IPS-NIHi11 (cell line): ENCODE measurements around the gene ZSCAN26.

Source experiments
- DNase-seq: peaks from one replicate; pipeline ENCODE4 v3.0.0; 2012; ENCODE audit warnings: mixed read lengths, low spot score

ZSCAN26 gene

DNA sequence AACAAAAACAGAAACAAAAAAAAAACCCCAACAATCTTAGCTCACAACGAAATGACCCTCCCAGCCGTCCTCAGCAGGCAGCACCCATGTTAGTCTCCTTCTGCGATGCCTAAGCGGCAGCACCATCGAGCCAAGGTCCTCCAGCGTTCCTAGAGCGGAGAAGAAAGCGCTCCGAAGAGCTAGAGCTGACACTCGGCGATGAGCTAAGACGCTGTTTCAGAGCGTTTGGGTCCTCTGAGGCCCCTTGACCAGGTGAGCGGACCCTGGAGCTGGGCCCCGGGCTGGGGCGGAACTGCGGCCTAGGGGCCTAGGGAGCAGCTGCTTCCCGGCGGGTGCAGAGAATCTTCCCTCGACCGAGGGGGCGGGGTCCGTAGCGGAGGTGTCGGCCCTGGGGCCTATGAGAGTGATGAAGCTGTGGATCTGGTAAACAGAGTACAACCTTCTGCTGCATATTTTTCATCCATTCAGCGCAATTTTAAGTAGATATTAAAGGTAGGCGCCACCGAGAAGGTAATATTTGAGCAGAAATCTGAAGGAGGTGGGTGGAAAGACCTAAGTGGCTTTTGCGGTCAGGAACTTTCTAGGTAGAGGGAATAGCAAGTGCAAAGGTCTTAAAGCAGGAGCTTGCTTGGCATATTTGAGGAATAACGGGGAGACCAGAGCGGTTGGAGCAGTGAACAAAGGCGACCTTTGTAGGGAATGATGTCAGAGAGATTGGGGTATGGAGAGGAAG, at the start of gene ZSCAN26:
Gene ZSCAN26 (plus strand): TSS at position 182 of the 733 bp plus-strand sequence. CDS start 4,777 bp downstream, outside the sequence.
- peak; percentile 84 for DNase-seq

- DNase-seq: no peak
Measured at GRCh38 chr6:28217890-28218289, 49.1 kb upstream of the ZSCAN26 start.

DNA sequence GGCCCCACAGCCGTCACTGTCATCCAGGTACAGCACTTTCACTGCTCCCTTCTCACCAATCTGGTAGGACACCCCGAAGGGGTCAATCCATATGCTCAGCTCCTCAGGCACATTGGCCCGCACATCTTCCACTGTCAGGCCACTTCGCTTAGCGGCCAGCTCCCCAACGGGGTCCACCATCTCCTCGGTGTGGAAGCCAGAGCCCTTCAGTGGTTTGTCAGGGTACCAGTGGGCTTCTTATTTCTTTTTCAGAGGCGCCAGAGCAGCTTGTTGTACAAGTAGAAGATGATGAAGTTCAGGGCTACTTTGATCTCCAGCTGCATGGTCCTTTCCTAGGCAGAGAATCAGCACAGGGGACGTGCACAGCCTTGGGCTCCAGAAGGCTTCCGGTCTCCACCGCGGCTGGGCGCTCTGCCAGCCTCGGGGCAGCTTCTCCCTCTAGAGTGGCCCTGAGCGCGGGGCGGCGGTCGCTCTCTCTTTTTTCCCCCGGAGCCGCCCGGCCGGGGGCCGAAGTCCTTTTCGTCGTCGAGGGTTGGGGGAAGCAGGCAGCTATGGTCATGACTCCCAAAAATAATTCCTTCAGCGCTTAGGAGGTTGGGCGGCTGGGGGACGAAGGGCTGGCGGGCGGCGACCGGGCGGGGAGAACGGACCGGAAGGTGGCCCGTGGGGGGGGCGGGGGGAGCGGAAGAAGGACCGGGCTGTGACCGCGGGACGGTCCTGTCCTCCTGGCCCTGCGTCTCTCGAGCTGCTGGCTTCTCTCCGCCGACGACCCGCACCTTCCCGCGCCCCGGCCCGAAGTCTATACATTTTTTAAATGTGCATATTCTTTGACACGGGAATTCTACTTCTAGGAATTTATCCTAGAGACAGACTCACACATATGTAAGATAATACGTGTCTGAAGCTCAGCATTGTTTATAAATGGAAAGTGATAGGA, 48.4 kb upstream of the ZSCAN26 start:
- peak; percentile 73 for DNase-seq

DNA sequence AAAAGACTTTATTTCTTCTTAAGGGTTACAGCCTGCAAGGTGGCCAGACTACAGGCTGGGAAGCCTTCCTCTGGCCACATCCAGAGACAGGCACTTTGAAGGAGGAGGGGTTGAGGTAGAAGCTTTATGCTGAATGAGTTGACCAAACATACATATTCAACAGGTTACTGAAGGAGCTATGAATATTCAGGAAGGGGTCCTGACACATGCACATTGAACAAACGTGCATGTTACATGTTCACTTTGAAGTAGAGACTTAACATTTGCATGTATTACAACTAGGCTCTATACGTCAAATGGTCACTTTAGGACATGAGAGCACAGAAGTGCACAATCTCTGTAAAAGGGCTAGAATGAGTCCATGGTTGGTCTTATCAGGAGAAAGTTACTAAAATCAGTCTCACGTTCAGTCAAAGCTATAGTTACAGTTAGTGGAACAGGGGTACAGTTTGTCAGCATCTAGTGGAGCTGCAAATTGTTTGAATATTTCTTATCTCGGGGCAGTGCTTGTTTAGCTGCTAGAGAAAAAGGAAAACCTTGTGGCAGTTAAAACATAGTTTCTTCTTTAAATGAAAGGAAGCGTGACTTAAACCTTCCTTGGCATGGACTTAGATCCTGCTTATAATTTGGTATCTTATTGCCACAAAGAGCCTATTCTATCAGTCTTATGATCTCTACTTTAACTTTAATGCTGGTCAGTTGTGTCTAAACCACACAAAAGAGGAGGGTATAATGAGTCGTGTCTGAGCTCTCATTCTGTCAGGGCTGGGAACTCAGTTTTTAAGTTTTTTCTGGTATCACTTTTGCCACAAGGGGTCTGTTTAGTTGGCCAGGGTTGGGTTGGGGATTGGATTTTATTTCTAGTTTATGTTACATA, 46.4 kb upstream of the ZSCAN26 start:
- DNase-seq: no peak

GRCh38 chr6:28224131-28225055, 42.5 kb upstream of the ZSCAN26 start:
- no peak for DNase-seq

DNA sequence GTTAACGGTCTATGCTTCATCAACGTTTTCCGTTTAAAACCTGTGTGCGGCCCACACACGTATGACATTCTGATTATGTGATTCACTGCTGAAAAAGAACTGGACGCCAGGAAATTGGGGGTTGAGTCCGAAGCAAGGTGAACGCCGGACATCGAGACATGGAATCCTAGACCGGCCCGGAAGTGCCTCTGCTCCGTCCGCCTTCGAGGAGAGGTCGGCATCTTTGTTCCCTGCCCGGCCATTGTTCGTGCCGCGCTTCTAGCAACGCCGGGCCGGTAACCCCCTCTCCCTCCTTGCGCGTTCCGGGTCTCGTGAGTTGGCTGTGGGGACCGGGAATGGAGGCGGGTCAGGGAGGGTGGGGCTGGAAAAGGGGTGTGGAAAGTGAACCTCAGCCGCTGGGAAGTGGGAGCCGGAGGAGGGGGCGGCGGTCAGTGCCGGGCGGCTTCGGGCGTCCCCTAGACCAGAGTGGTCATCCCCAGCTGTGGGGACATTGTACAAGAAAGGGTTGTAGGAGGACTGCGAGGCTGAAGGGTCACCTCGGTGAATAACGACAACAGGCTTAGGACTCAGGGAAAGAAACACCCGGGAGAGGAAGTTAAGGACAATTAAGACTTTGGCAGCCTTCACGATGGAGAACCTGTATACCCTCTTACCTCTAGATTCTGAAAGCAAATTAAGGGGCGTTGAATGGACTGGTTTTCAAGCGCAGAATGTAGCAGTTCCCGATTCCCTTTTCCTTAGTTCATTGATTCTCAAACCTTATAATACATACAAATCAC, 41.7 kb upstream of the ZSCAN26 start, which contains the start of gene ZSCAN9:
Gene ZSCAN9 (plus strand): TSS at position 220 of the 779 bp plus-strand sequence. CDS start 1,810 bp downstream, outside the sequence.
- DNase-seq: peak; percentile 85

DNA sequence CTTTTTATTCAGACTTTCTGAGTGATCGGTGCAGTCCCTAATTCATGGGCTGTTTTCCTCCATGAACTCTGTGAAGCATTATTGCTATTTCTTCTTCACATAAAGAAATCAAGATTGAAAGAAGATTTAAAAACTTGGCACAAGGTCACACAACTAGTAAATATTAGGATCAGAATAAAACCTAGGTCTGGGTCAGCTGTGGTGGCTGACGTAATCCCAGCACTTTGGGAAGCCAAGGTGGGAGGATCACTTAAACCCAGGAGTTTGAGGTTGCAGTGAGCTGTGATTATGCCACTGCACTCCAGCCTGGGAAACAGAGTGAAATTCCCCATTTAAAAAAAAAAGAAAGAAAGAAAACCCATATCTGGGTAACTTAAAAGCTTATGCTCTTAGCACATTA, 40.5 kb upstream of the ZSCAN26 start:
- no peak for DNase-seq

DNA sequence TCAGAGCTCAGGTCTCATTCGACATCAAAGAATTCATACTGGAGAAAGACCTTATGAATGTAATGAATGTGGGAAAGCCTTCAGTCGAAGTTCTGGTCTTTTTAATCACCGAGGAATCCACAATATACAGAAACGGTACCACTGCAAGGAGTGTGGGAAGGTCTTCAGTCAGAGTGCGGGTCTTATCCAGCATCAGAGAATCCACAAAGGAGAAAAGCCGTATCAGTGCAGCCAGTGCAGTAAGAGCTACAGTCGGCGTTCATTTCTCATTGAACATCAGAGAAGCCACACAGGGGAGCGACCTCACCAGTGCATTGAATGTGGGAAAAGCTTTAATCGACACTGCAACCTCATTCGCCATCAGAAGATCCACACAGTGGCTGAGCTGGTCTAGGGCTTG, 34.2 kb upstream of the ZSCAN26 start:
- DNase-seq: no peak

DNA sequence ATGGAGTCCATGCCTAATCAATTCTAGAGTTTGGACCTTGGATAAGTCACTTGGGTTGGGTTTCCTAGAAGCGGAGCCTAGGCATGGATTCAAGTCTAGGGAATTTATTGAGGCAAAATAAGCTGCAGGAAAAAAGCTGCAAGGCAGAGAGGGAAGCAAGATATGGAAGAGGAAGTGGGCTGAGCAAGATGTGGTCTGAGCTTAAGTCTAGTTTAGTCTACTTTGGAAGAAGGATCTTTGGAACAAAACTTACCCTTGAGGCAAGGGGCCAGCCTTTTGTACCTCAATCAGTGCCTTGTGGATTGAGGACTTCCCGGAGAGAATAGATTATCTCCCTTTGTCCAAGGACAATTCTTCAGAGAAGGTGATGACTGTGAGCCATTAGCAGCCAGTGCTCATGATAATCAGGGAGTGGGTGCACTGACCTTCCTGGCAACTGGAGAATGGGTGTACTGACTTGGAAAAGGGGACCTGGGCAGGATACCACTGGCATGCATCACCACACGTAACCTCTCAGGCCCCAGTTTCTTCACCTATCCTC, 31.0 kb upstream of the ZSCAN26 start:
- DNase-seq: no peak

DNA sequence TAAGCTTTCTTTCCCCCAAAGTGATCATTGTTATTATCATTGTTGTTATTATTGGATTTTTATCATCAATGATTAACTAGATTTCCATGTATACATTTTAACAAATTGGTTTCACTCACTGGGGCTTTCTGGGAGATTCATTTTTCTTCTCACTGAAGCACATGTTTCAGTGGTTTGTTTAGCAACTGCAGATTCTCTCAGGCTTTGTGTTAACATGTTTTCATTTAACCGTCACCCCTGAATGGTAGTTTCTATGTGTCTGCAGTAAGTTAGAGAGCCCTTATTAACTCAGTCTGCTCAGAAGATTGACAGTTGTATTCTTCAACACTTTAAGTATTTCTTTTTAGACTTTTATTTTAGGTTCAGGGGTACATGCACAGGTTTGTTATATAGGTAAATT, 27.3 kb upstream of the ZSCAN26 start:
- no peak for DNase-seq

DNA sequence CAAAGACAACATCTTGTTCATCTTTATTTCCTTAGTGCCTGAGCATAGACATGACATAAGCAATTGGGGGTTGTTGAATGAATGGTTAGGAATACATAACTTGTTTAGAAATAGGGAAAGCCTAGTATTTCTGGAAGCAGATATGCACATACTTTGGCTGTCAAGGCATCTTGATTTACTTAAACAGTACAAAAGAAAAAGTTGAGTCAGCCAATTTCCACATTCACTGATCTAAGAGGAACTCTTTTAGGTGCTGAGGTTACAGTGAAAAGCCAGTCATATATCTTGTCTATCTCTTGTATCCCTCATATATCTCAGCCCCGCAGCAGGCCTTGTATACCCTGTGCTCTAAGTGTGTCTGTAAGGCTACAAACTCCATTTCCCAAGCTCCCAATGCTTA, 26.5 kb upstream of the ZSCAN26 start:
- DNase-seq: no peak

GRCh38 chr6:28243946-28244345, 23.0 kb upstream of the ZSCAN26 start:
- DNase-seq: no peak

DNA sequence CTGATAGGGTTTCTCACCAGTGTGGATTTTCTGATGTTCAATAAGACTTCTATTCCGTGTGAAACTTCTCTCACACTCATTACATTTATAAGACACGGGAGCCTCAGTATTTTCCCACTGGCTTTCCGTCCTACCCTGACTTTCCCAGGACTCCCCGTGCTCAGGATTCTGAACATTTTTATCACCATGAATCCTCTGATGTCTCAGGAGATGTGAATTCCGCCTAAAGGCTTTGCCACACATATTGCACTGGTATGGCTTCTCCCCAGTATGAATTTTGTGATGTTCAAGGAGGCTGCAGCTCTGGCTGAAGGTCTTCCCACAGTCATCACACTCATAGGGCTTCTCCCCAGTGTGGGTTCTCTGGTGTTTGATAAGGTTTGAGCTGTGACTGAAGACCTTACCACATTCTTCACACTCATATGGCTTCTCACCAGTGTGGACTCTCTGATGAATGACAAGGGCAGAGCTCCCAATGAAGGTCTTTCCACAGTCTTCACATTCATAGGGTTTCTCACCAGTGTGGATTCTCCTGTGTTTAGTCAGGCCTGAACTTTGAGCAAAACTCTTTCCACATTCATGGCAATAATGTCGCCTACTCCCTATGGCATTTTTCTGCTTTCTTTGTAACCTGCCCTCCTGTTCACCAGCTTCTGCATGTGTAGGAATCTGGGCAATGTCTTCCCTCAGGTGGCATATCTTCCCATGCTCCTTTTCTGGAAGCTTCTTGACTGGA, 21.6 kb upstream of the ZSCAN26 start:
- no peak for DNase-seq

GRCh38 chr6:28248916-28249315, 18.0 kb upstream of the ZSCAN26 start:
- no peak for DNase-seq

DNA sequence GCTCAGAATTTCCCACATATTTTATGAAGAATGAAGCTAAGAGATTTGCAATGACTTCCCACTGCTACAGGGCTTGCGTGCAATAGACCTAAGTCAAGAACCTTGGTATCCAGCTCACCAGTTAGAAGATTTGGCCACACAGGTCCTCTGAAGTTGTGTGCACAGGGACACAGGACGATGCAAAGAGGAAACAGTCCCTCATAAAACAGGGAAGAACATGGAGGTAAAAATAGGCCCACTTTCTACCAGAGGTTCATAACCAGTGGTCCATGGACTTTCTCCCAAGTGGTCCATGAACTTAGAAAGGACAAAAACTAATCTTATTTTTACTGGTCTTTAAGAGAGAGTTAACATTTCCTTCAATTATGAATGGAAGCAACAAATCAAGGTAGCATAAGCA, 16.2 kb upstream of the ZSCAN26 start:
- no peak for DNase-seq

GRCh38 chr6:28251661-28252008, 15.3 kb upstream of the ZSCAN26 start:
- DNase-seq: peak; percentile 34

DNA sequence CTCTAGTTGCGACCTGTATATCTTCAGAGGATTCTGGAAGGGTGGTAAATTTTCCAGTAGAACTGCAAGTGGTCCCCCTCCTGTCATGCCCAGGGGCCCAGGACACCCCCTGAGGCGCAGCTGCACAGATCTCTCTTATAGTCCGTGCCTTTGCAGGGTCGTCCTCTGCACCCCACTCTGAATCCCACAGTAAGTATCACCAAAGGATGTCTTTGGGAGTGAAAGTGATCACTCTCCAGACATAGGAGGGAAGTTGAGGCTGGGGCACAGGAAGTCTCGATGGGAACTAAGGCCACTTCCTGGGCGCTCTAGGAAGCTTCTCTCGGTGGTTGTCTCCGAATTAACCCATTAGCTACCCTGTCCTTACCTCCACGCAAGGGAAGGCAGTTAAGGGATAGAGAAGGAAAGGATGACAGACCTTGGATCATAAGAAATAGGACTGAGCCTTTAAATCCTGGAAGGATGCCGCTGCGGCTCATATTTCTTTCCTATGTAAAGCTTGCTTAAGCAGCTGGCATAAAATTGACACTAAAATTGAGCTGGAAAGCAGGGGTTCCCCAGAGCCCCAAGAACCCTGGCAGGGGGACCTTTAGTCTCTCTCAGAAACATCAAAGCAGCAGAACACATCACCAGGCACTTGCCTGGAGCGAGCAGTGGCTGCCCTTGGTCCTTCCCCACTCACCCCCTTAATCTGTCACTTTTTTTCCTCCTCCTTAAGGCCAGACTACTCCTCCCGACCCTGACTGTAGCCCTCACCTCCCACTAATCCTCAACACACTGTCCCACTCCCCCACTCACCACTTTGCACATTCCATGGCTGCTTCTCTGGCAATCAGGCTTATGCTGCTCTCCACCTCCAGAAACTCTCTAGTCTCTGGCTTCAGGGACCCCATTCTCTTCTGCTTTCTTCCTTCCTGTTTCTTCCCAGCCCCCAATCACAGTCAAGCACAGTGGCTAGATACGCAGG, 14.7 kb upstream of the ZSCAN26 start, which contains the start of gene ZKSCAN4:
Gene ZKSCAN4 (minus strand): TSS at position 261 of the 967 bp plus-strand sequence. CDS start 289 bp downstream, outside the sequence.
- peak; percentile 89 for DNase-seq

DNA sequence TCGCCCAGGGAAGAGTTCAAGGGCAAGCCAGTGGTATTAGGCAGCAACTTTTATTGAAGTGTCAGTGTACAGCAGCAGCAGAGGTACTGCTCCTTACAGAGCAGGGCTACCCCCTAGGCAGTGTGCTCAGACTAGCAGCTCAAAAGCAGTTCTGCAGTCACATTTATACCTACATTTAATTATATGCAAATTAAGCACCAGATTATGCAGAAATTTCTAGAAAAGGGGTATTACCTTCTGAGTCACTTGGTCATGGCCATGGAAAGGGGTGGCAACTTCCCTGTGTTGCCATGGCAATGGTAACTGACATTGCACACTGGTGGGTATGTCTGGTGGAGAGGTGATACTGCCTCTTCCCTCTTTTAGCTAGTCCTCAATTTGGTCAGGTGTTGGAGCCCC, 12.8 kb upstream of the ZSCAN26 start:
- DNase-seq: no peak
